NCI-H526 treated with DMSO at 0.1 percent for 48 hours (cell line): ENCODE results near the gene GYPC.
"Not testable (repeated sequence)": the region's sequence is repeated elsewhere in the genome, so short reads cannot be mapped to it uniquely, and the experiment has no call there.

Experiments
- DNase-seq: peaks from one replicate; lab custom pipeline; 2025; lab: John Stamatoyannopoulos, UW

GYPC gene

DNA sequence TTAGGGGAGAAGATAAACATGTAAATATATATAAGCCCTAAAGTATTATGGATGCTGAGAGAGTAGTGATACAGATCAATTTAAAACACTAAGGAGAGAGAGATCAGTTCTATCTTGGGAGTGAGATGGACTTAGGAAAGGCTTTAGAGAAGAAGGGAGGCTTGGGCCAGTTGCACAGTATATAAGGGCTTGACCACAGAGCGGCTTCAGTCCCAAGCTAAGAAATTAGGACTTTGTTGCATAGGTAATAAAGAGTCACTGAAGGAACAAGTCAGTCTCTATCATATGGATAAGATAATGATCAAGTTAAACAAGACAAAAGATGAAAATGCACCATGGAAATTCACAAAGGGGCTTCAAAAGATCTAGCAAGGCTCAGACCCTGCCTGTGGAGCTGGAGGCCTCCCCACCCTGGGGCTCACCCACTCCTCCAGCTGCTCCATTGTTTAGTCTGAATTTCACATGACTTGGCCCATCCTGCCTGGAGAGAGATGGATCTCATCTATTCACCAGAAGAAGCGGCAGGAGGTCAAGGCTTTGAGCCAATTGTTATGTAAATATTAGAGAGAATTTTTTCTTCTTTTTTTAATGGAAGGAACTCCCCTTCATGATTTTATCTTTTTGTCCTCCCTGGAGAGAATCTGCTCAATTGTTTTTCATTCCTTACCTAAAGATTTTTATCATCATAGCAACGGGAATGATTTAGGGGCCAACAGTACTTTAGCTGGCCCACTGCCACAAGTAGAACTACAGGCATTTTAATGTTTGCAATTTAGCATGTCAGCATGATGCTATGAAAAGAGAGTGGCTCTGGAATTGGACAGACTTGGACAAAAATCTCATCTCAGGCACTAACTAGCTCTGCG lies 44.0 kb downstream of the GYPC start:
- no peak for DNase-seq

DNA sequence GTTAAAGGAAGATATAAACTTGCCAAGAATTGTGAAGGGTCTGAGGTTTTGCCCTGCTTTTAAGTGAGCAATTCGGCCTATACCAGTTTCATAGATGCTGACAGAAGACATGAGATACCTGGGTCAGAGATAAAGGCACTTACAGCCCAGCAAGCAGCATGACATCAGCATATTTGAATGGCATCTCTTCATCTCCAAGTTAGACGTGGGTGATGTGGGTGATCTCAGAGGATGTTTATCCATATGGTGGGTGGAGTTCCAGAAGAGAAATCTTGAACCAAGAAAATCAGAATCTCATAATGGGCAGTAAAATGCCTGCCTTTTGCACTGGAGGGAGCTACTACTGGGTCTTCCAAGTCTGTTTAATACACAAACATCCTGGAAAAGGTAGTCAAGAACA lies 44.7 kb downstream of the GYPC start:
- DNase-seq, result no peak

DNA sequence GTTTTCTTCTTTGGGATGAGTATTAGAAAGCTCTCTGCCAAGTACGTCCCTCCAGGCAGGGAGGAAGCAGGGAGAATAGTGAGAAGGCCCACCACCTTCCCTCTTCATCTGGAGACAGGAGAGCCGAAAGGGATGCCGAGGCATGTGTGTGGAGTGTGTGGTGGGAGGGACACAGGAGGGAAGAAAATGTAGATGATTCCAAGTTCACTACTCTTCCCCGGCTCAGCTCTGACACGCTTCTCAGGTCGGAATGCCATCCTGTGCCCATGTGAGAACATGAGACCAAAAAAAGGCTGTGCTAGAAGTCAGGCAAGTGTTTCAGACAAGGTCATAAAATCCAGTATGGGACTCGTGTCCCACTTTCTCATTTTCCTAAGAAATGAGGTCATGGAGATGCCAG lies 47.4 kb downstream of the GYPC start:
- DNase-seq, result no peak

DNA sequence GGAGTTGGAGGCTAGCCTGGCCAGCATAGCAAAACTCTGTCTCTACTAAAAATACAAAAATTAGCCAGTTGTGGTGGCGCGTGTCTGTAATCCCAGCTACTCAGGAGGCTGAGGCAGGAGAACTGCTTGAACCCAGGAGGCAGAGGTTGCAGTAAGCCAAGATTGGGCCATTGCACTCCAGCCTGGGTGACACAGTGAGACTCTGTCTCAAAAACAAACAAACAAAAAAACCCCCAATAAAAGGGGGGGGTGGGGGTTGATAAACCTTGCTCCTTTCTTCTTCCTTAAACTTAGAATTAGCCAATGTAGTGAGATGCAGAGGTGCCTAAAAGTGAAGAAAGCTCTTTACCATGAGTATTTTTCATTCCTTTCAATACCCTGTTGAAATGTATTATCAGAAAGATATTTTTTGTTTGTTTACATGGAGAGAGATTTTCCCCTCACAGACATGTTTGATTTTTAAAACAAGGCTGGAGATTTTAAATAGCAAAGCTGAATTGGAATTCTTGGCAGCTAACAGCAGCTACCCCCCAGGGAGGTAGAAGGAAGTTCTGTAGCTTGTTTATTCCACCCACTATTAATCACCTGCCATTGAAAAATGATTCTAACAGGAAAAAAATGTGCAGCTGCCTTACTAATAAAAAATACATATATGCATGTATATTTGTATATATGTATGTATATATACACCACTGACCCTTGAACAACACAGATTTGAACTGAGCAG lies 48.6 kb downstream of the GYPC start:
- no peak for DNase-seq

DNA sequence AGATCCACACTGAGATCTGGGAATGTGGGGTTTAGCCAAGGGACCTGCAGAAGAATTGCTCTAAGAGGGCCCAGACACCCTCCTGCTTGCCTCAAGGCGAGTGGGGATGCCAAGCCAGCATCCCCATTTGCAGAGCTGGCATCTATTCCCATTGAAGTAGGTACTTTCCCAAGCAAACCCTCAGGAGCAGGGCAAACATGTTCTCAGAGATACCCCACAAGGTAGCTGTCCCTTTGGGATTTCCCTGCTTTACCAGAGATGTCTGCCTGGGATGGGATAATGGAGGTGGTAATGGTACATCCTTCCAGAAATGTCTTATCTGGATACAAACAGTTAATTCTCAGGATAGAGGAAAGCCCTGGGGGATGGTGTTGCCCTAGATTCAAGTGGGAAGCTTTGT lies 51.2 kb downstream of the GYPC start:
- DNase-seq, result no peak

DNA sequence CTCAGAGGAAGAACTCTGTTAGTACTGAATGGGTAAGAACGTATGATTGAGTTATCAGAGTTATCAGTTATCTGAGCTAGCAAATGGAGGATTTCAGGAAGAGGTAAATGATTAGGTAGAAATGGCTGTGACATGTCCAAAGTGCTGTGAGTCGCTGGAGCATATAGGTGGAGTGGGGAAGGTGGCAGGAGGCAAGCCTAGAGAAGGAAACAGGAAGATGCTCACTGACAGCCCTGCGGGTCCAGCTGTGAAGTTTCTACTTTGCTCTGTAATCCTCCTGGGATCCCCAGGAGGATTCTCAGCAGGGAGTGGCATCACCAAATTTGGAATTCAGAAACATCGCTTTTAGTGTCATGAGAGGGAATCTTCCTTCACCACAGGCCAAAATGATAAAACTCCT lies 52.0 kb downstream of the GYPC start:
- DNase-seq, result no peak

DNA sequence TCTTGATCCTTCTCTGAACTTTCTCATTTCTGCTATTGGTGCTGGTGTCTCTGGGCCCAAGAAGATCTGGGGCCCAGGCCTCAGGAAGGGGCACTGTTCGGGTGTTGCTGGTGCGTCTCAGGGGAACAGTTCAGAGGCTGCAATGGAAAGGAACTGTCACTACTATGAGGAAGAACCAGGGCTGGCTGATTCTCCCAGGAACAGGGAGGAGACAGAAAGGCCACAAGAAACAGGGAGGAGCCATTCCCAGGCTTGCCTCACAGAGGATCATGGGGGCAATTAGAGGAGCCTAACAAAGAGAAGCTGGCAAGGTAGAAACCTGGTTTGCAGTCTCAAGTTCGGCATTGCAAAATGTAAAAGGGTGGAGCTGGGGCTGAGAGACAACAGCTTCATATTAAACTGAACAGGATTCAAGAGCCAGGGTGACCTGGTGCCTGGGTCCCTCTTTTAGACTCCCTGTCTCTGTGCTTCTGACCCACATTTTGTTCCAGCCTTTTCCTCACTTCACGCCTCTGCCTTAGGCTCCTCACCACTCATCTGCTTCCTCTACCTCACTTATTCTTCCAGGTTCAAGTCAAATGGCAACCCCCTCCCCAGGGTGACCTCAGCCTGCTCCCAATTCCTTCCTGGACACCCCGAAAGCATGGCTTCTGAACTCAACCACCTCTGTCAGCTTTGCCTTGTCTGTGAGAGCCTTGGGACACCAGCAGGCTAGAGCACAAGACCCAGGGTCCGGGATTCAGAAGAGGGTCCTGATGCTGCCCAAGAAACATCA lies 58.4 kb downstream of the GYPC start:
- no peak for DNase-seq

DNA sequence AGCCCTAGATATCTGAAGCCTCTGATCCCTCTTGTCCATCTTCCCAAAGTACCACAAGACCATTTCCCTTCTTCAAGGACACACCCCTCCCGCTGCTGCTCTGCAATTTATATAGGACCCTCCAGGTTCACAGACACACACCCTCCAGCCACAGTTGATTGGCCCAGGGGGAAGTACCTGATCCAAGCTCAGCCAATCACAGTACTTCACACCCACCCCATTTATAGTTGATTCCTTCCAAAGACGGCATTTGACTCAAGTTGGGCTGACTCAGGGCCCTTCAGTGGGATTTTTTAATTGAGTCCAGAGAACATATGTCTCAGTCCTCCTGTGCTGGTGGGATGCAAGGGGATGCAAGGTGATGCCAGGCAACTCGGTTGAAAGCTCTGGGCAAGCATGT lies 59.2 kb downstream of the GYPC start:
- no peak for DNase-seq

DNA sequence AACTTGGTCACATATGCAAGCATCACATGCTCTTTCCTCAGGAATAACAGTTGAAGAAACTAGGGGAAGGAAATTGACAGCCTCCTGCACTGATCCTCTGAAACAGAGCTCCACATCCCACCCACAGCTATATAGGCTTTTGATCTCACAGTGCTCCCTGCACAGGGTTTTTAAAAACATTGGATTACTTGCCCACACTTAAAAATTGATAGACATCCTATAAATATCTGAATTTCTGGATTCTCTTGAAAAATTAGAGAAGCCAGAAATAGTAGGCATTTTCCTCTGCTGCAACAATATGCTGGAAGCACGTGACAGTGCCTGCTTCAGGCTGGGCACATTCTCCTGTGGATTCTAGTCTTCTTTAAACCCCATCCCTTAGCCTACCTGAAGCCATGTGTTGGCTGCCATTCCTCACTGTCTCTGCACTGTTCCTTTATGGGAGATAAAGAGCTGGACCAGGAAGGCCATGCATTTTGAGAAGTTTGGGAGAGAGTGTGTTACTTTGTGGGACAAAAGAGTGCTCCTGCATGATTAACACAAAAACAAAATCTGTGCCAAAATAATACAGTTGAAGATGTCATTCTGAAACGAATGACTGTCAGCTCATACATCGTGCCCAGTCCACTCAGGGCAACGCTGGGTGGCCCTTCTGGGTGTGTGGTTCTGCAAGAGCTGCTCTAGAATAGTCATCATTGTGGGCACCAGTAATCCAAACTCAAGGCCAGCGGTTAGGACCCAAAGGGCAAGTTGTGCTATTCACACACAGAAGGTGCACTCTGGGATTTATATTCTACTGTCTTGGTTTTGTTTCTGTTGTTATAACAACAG lies 59.8 kb downstream of the GYPC start:
- no peak for DNase-seq

DNA sequence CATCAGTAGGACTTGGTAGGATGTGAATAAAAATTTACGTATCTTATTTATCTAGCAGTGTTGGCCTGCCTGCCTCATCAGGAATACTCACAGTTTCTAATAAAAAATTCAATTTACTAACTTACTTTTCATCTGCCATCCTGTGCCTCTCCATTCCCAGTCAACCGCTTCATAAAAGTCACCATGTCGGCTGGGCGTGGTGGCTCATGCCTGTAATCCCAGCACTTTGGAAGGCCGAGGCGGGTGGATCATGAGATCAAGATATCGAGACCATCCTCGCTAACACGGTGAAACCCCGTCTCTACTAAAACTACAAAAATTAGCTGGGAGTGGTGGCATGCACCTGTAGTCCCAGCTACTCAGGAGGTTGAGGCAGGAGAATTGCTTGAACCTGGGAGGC lies 61.3 kb downstream of the GYPC start:
- DNase-seq, result not testable (repeated sequence)

DNA sequence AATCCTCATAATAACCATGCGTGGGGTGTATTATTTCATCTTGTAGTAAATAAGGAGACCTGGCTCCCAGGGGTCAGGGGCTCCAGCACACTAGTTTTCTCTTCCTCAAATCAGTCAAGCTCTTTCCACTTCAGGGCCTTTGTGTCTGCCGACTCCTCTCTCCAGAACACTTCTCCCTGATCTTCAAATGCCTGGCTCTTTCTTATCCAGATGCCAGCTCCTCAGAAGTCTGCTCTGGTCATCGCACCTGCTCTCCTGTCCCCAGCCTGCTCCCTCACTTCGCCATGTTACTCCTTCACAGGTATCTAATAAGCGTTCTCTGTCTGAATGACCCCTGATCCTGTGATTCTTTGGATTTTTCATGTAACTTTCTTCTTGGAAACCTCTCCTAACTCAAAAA lies 62.0 kb downstream of the GYPC start:
- DNase-seq, result no peak

DNA sequence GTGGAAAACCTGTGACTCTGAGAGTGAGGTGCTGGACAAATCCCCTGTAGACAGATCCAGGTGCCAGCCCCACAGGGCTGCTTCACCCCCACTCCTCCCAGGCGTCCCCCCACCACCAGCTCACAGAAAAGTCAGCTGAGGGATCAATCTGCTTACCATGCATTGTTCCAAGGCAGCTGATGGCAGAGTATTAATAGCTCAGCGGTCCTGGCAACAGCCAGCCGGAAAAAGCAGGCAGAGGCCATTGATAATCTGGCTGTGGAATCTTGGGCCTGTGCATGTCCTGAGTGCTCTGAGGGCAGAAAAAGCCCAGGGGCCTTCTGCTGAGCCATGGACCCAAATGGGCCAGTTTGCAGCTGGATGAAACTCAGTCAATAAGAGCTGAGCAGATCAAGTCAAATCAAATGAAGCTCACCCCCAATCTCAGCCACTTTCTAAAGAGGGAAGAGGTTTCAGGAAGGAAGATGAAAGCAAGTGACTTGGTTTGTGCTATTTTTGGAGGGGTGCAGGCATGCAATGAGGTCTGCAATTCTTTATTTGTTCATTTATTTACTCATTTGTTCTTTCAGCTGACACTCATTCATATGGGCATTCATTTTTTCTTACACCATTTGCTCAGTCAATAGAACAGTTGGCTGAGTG lies 63.4 kb downstream of the GYPC start:
- no peak for DNase-seq

DNA sequence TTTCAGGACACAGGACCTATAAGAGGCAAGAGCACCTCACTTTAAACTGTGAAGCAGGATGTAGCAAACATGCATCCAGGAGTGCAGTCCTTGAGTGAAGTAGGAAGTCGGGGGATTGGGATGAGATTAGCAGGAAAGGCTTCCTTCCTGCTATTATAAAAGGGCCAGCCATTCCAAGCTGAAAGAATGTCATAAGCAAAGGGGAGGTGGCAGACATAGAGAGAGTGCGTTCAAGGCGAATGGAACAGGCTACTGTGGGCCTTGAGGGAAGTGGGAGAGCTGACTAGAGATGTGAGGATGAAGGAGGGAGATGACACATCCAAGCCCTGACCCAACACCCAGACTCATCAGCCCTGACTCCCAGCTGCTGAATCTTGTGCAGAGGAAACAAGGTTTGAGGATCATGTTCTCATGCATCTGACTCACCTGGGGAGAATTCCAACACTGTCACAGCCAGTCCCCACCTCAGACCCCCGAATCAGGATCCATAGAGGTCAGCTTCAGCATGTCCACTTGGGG lies 63.9 kb downstream of the GYPC start:
- no peak for DNase-seq

DNA sequence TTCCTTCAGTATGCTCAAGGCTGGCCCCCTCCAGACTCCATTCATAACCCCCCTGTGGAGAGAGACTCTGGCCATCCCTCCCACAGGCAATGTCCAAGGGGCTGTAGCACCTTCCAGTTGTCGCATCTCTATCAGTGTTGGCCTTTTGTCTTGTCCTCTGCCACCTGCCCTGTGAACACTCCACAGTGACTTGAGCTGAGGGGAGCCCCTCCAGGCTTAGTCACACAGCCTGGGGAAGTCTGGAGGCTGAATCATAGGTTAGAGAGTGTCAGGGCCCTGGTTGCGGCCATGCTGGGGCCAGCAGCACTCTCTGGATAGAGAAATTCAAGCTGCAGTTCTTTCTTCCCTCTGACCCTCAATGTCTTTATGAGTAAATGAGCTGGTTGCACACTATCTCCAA lies 64.7 kb downstream of the GYPC start:
- DNase-seq, result no peak

DNA sequence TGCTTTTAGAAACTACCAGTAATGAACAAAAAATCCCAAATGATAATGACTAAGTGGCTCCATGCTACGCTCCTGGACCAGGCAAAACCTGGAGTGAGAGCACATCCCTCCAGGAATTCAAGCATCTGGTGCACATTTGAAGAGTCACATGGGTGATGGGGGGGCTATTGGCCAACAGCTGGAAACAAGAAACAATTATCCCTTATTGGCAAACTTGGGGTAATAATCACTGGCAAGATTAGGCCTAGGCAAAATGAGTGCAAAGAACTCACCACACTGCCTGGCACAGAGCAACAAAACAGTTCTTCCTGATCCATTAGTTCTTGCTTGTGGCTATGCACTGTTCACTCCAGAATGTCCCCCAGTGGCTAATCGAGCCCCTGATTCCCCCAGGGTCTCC lies 66.1 kb downstream of the GYPC start:
- DNase-seq, result no peak

DNA sequence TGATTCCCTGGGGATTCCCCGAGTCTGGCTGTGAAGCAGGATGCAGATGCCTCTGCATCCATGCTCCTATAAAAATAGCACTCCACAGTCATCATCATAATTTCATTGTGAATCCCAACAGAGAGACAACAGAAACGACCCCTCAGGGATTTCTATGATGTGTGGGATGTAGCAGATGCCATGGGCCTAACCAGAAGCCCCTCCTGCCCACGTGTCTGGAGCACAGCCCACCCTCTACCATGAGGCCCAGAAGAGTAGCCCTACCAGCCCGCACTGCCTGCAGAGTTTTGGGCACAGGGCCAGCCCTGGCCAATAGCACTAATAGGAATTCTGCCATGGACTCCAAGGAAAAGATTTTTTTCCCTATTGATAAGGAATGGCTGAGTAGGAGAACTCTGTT lies 66.6 kb downstream of the GYPC start:
- DNase-seq, result no peak

DNA sequence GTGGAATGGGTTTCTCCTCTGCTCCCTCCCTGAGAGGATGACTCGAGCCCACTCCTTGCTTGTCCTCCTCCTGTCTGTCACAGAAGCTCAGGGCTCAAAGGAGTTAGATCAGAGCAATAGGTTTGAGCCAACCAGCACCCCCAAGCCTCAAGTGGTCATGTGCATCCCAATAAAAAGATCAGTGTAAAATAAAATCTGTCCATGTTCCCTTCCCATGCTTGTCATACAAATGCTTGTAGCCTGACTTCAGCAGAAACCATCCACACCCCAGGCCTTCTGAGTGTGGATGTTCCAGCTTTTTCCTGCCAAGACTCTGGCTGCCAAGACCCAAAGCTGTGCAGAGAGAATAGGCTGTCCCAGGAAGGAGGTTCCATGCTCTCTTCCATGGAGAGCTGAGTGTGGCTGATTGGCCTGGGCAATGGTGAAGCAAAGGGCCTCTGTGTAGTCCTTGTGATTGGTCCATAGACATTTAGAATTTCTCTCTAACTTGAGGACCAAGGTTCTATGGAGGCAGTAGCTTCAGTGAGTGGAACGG lies 67.4 kb downstream of the GYPC start:
- no peak for DNase-seq

DNA sequence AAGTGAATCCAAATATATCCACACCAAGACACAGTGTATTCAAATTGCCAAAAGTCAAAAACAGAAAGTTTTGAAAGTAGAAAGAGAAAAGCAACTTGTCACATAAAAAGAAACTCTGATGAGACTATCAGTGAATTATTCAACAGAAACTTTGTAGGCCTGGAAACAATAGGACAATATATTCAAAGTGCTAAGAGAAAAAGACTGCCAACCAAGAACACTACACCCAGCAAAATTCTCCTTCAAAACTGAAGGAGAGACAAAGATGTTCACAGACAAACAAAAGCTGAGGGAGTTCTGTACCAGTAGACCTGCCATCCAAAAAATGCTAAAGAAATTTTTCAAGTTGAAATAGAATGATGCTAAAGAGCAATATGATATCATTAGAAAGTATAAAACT lies 69.6 kb downstream of the GYPC start:
- no peak for DNase-seq

DNA sequence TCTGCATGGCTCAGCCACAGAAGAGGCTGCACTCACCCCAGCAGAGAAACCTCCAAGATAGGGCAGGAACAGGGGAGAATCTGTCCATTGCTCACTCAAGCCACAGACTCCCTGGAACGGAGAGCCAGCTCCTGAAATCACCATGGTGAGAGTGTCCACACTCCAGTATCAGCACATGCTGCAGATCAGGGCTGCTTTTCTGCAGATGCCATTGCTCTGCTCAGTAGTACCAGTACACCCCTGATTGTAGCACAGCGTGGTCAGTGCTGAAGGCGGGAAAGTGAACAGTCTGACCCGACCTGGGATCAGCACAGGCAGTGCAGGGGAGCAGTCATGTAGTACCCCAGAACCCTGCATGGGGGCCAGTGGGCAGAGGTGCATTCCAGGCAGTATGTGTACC lies 73.9 kb downstream of the GYPC start:
- DNase-seq, result no peak

DNA sequence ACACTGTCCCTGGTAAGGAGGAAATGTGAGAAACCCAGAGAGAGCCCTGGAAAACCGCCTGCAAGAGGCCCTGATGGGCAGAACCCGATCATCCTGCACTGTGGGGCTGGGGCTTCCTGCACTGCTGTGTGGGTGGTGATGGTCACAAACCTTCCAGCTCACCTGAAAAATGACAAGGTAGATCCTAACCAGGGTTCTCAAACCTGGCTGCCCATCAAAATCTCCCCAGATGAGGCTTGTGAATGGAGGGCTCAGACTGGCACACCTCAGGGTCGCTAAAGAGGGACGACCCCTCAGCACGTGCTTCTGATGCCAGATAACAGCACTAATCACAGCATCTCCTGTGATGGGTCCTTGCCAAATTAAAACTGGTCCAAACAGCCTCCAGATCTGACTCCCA lies 74.7 kb downstream of the GYPC start:
- no peak for DNase-seq

DNA sequence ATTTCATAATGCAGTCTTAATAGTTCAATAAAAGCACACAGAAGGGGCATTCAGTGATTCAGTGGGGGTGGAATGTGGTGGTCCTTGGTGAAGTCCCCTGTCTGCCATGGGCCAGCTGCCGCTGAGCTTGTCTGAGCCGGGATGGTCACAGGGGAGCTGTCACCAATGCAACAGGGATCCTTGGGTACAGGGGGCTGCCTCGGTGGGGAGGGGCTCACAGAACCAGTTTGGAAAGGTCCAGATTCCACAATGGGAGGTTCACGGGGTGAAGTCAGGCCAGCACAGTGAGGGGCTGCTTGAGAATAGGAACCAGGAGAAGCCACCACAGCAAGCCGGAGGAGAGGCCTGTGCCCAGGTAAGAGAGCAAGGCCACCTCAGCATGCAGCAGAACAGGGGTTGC lies 75.4 kb downstream of the GYPC start:
- DNase-seq, result no peak
